Measurements from ENCODE around the gene LARGE1.

LARGE1 gene

GRCh38 chr22:33300165-33300564 lies 620.1 kb downstream of the LARGE1 start:
- TF ChIP-seq CTCF (IDR thresholded peaks at IDR 0.05; ENCODE audit: low read depth, low read length, missing control alignments) = no peak
- in situ Hi-C loops (cut with HindIII; ENCODE audit: low sequenced_read_pairs) = no loop called here
- no peak for DNase-seq (ENCODE audit: low read depth)
- H3K4me3 ChIP-seq (ENCODE audit: low read depth, low read length) = no peak overlapping the region

- in situ Hi-C loops (cut with HindIII; ENCODE audit: low sequenced_read_pairs) = no loop called here
- DNase-seq (ENCODE audit: low read depth) = no peak
- no peak overlapping the region for H3K4me3 ChIP-seq (ENCODE audit: low read depth, low read length)
- TF ChIP-seq CTCF (IDR thresholded peaks at IDR 0.05; ENCODE audit: low read depth, low read length, missing control alignments) = no peak
Observed at GRCh38 chr22:33299245-33299956, 620.9 kb downstream of the LARGE1 start.

GRCh38 chr22:33296941-33297340 lies 623.3 kb downstream of the LARGE1 start:
- no peak for TF ChIP-seq CTCF (IDR thresholded peaks at IDR 0.05; ENCODE audit: low read depth, low read length, missing control alignments)
- DNase-seq (ENCODE audit: low read depth) = no peak
- no peak overlapping the region for H3K4me3 ChIP-seq (ENCODE audit: low read depth, low read length)
- in situ Hi-C loops (cut with HindIII; ENCODE audit: low sequenced_read_pairs) = no loop called here

GRCh38 chr22:33288078-33288477 lies 632.2 kb downstream of the LARGE1 start:
- no peak overlapping the region for H3K4me3 ChIP-seq (ENCODE audit: low read depth, low read length)
- DNase-seq (ENCODE audit: low read depth) = no peak
- no peak for TF ChIP-seq CTCF (IDR thresholded peaks at IDR 0.05; ENCODE audit: low read depth, low read length, missing control alignments)
- in situ Hi-C loops (cut with HindIII; ENCODE audit: low sequenced_read_pairs) = no loop called here

GRCh38 chr22:33275073-33275443 lies 645.2 kb downstream of the LARGE1 start:
- no peak for DNase-seq (ENCODE audit: low read depth)
- H3K4me3 ChIP-seq (ENCODE audit: low read depth, low read length) = no peak overlapping the region
- in situ Hi-C loops (cut with HindIII; ENCODE audit: low sequenced_read_pairs) = no loop called here
- TF ChIP-seq CTCF (IDR thresholded peaks at IDR 0.05; ENCODE audit: low read depth, low read length, missing control alignments) = no peak

GRCh38 chr22:33274214-33275072 lies 645.8 kb downstream of the LARGE1 start:
- in situ Hi-C loops (cut with HindIII; ENCODE audit: low sequenced_read_pairs) = no loop called here
- peak; percentile 14 for TF ChIP-seq CTCF (IDR thresholded peaks at IDR 0.05; ENCODE audit: low read depth, low read length, missing control alignments)

More at GRCh38 chr22:33274214-33275072, 645.8 kb downstream of the LARGE1 start:
- no peak overlapping the region for H3K4me3 ChIP-seq (ENCODE audit: low read depth, low read length)
- DNase-seq (ENCODE audit: low read depth) = no peak

Measured in astrocyte of the cerebellum (primary cell).